Ovary (tissue), 3 donors: ENCODE results near the gene PCBP3.

Source experiments
- CTCF ChIP-seq, 3 donors: fragments of 450-650 bp in 2 of 3; fragments of 200-600 bp in 1 of 3; IDR thresholded peaks; one replicate each; pipeline versions ENCODE4 v1.5.1 to v1.8.0; 2016 to 2022; ENCODE audit warnings: antibody characterized with exemption in 3 of 3, mild to moderate bottlenecking in 1 of 3
- POLR2A ChIP-seq: fragments of 450-650 bp; IDR thresholded peaks from one replicate; pipeline ENCODE4 v1.6.1; 2017; ENCODE audit warnings: antibody characterized with exemption, mild to moderate bottlenecking, moderate library complexity
- donor health status: DM: no; HTN: no; CAD: no.

- TF ChIP-seq CTCF (IDR thresholded peaks at IDR 0.05) (no peak), POLR2A (no peak)
These were observed 45.4 kb upstream of the PCBP3 start for GRCh38 chr21:45598109-45598508.
